ENCODE results near the gene FAM81B.

- TF ChIP-seq EZH2 (IDR thresholded peaks at IDR 0.05; ENCODE audit: borderline replicate concordance): no peak
- no peak for TF ChIP-seq CTCF (IDR thresholded peaks at IDR 0.05; ENCODE audit: poor library complexity)
- no peak for TF ChIP-seq EZH2phosphoT487 (IDR thresholded peaks at IDR 0.05; ENCODE audit: low read depth, severe bottlenecking, unreplicated experiment)
Observed at GRCh38 chr5:95424526-95424925, 33.4 kb downstream of the FAM81B start.
